Measurements from ENCODE around the gene NLRP6.

DNA sequence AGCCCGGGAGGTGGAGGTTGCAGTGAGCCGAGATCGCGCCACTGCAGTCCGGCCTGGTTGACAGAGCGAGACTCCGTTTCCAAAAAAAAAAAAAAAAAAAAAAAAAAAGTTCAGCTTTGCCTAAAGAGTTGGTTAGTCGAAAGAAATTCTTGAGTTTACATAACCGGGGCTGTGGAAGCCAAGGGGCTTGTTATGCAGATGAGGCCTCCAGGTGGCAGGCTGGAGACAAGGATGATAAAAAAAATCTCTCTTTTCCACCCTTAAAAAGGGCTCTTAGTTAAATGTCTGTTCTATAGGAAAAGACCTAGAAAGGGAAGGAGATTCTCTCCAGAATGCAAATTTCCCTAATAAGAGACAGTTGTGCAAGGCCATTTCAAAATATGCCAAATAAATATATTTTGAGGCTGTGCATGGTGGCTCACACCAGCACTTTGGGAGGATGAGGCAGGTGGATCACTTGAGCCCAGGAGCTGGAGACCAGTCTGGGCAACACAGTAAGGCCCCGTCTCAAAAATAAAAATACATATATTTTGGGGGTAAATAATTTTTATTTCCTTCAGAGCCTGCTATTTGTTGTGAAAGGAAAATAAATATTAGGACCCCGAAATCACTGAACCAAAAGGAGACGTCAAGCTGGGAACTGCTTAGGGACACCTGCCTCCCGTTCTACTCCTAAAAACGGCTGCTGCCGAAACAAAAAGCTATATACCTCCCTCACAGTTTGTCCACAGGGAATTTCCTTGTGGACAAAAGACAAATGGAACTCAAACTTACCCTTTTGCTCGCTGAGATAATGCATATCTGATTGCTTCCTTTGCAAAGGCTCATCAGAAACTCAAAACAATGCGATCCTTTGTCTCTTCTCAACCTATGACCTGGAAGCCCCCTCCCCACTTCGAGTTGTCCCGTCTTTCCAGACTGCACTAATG, 27.0 kb downstream of the NLRP6 start:
- TF ChIP-seq GATA3 (IDR thresholded peaks at IDR 0.05; ENCODE audit: low read depth, low read length) (no peak), GATA2 (IDR thresholded peaks at IDR 0.05; ENCODE audit: low read depth, low read length) (no peak)
